HCT116 (cell line): Measurements from ENCODE around the gene ILDR2. TPM values are rescaled to one million over a fixed set of nuclear protein-coding genes. Genes with fewer than 3 reads are reported as not detected.

Experiments used
- ATAC-seq: fragments of 200-7000 bp; cut with Tn5 transposase; 2 replicates; pipeline ENCODE4 v1.9.1; 2020; ENCODE audit warnings: mild to moderate bottlenecking, moderate library complexity
- BruUV-seq: library from RNA; stranded (reverse); fragments of 400-500 nt; replicated peaks from 2 replicates; lab custom pipeline; 2021; lab: Mats Ljungman, UMichigan
- CTCF ChIA-PET: fragments of 300-600 bp; sonication (Branson Sonifier 250); formaldehyde crosslinking; loops from one replicate; lab custom pipeline; 2021; ENCODE audit warnings: antibody characterized with exemption; lab: Charles Lee
- POLR2A ChIA-PET: fragments of 300-600, 350-600 bp; sonication (Branson Sonifier 250); formaldehyde crosslinking; loops from one replicate; lab custom pipeline; 2021; ENCODE audit warnings: antibody characterized with exemption; lab: Charles Lee
- RAD21 ChIA-PET, 2 experiments: fragments of 300-600 bp; sonication (Branson Sonifier 250); formaldehyde crosslinking; loops; one replicate each; lab custom pipeline; 2023; ENCODE audit warnings: low total read pairs in 2 of 2; ENCODE audit not compliant: uncharacterized antibody in 2 of 2, unreplicated experiment in 2 of 2, low non-redundant PET in 1 of 2; lab: Charles Lee
- DNase-seq: peaks from one replicate; pipeline ENCODE4 v3.0.0-alpha.2; 2010; ENCODE audit warnings: low read depth, low spot score
- H2AFZ ChIP-seq: fragments of 200-600 bp; shearing (Covaris generic), sonication (generic); 2 replicates; pipeline ENCODE4 v1.6.1; 2017; ENCODE audit warnings: low read depth, mixed run types, mixed read lengths, antibody characterized with exemption, low read length; ENCODE audit not compliant: poor library complexity, severe bottlenecking
- H3K27ac ChIP-seq: 2 replicates; pipeline ENCODE4 v1.5.1; 2012; ENCODE audit warnings: low read depth, low read length
- H3K27me3 ChIP-seq: fragments of 200-600 bp; sonication (generic); 2 replicates; pipeline ENCODE4 v1.6.1; 2016; ENCODE audit warnings: mixed run types, low read length, mixed read lengths; ENCODE audit not compliant: insufficient read depth
- H3K36me3 ChIP-seq, 2 experiments: fragments of 200-500 bp in 1 of 2; fragments of 200-600 bp in 1 of 2; sonication (Bioruptor generic) in 1 of 2; sonication (generic) in 1 of 2; 2 replicates each; pipeline versions ENCODE4 v1.5.1 to v1.6.1; 2014 to 2016; ENCODE audit warnings: low read length in 2 of 2, inconsistent platforms in 1 of 2, mixed read lengths in 1 of 2, mixed run types in 1 of 2; ENCODE audit not compliant: insufficient read depth in 2 of 2, control insufficient read depth in 1 of 2
- H3K4me1 ChIP-seq, 2 experiments: fragments of 200-600 bp in 1 of 2; sonication (generic) in 1 of 2; 2 replicates each; pipeline versions ENCODE4 v1.5.1 to v1.6.1; 2012 to 2017; ENCODE audit warnings: low read length in 2 of 2, inconsistent platforms in 1 of 2, mild to moderate bottlenecking in 1 of 2, mixed read lengths in 1 of 2, mixed run types in 1 of 2, moderate library complexity in 1 of 2; ENCODE audit not compliant: insufficient read depth in 2 of 2, control insufficient read depth in 1 of 2
- H3K4me2 ChIP-seq: fragments of 200-600 bp; sonication (generic); 2 replicates; pipeline ENCODE4 v1.6.1; 2017; ENCODE audit warnings: mixed run types, low read length, mixed read lengths
- H3K4me3 ChIP-seq, 2 experiments: fragments of 200-600 bp in 1 of 2; sonication (generic) in 1 of 2; replicated peaks in 1 of 2; 2 replicates each; pipeline ENCODE4 v1.5.1; 2011 to 2016; ENCODE audit warnings: low read length in 2 of 2, control low read depth in 1 of 2, low read depth in 1 of 2, mild to moderate bottlenecking in 1 of 2, mixed read lengths in 1 of 2, mixed run types in 1 of 2
- H3K79me2 ChIP-seq: fragments of 200-600 bp; sonication (generic); 2 replicates; pipeline ENCODE4 v1.6.1; 2017; ENCODE audit warnings: mild to moderate bottlenecking, mixed run types, low read length, moderate library complexity, mixed read lengths; ENCODE audit not compliant: insufficient read depth
- H3K9ac ChIP-seq: fragments of 200-600 bp; sonication (generic); 2 replicates; pipeline ENCODE4 v1.6.1; 2016; ENCODE audit warnings: low read length, mixed read lengths
- H3K9me2 ChIP-seq: fragments of 200-600 bp; sonication (generic), shearing (Covaris generic); 2 replicates; pipeline ENCODE4 v1.6.1; 2017; ENCODE audit warnings: mixed run types, mild to moderate bottlenecking, moderate library complexity; ENCODE audit not compliant: insufficient read depth
- H3K9me3 ChIP-seq, 2 experiments: fragments of 200-500 bp in 1 of 2; fragments of 200-600 bp in 1 of 2; sonication (Bioruptor generic) in 1 of 2; sonication (generic) in 1 of 2; 2 replicates each; pipeline ENCODE4 v1.6.1; 2014 to 2017; ENCODE audit warnings: low read length in 2 of 2, mixed read lengths in 2 of 2, inconsistent platforms in 1 of 2, low read depth in 1 of 2, mild to moderate bottlenecking in 1 of 2, mixed run types in 1 of 2, moderate library complexity in 1 of 2; ENCODE audit not compliant: control insufficient read depth in 1 of 2, insufficient read depth in 1 of 2
- H4K20me1 ChIP-seq: fragments of 200-600 bp; sonication (generic), shearing (Covaris generic); 2 replicates; pipeline ENCODE4 v1.6.1; 2017; ENCODE audit warnings: mixed run types, mild to moderate bottlenecking, moderate library complexity; ENCODE audit not compliant: insufficient read depth
- CBX3 ChIP-seq: IDR thresholded peaks from 2 replicates; pipeline ENCODE4 v1.6.1; 2012; ENCODE audit warnings: low read depth
- CEBPB ChIP-seq: IDR thresholded peaks from 2 replicates; pipeline ENCODE4 v1.6.1; 2012; ENCODE audit warnings: low read depth
- EGR1 ChIP-seq: IDR thresholded peaks from 2 replicates; pipeline ENCODE4 v1.6.1; 2012; ENCODE audit warnings: low read depth
- POLR2AphosphoS5 ChIP-seq: IDR thresholded peaks from 2 replicates; pipeline ENCODE4 v1.6.1; 2011; ENCODE audit warnings: mild to moderate bottlenecking, low read depth, low read length, moderate library complexity
- RAD21 ChIP-seq: IDR thresholded peaks from 2 replicates; pipeline ENCODE4 v1.6.1; 2012; ENCODE audit warnings: low read depth, mild to moderate bottlenecking
- SIN3A ChIP-seq: IDR thresholded peaks from 2 replicates; pipeline ENCODE4 v1.6.1; 2012; ENCODE audit warnings: low read depth
- SP1 ChIP-seq: IDR thresholded peaks from 2 replicates; pipeline ENCODE4 v1.6.1; 2012; ENCODE audit warnings: low read depth
- SRF ChIP-seq: IDR thresholded peaks from 2 replicates; pipeline ENCODE4 v1.6.1; 2012; ENCODE audit warnings: low read depth
- TCF7L2 ChIP-seq: IDR thresholded peaks from 2 replicates; pipeline ENCODE4 v1.7.0; 2011; ENCODE audit warnings: borderline replicate concordance, inconsistent platforms; ENCODE audit not compliant: insufficient read depth, insufficient read length; ENCODE audit errors: extremely low read depth
- YY1 ChIP-seq: IDR thresholded peaks from 2 replicates; pipeline ENCODE4 v1.6.1; 2011; ENCODE audit warnings: low read length, low read depth, moderate library complexity, mild to moderate bottlenecking; ENCODE audit not compliant: insufficient replicate concordance; ENCODE audit errors: extremely low read depth
- ZFX ChIP-seq: fragments of 450-650 bp; IDR thresholded peaks from 2 replicates; pipeline ENCODE4 v1.6.1; 2017
- intact Hi-C: fragments of 100-400 bp; cut with micrococcal nuclease; formaldehyde crosslinking; loops from 2 replicates; pipeline ENCODE4 v1.10.0; 2022
- total RNA-seq: library from RNA; stranded (reverse); gene quantifications from one replicate; pipeline ENCODE4 v1.2.1, GENCODE V29; 2021; ENCODE audit not compliant: unreplicated experiment
- TF ChIP-seq, protein P1 (sequence below): IDR thresholded peaks from 2 replicates; pipeline ENCODE4 v1.6.1; 2012
- TF ChIP-seq, protein P2 (sequence below): IDR thresholded peaks from 2 replicates; pipeline ENCODE4 v1.6.1; 2012

Gene ILDR2
- total RNA-seq, 1 experiment from 2014 or later, result 2.4 TPM

DNA sequence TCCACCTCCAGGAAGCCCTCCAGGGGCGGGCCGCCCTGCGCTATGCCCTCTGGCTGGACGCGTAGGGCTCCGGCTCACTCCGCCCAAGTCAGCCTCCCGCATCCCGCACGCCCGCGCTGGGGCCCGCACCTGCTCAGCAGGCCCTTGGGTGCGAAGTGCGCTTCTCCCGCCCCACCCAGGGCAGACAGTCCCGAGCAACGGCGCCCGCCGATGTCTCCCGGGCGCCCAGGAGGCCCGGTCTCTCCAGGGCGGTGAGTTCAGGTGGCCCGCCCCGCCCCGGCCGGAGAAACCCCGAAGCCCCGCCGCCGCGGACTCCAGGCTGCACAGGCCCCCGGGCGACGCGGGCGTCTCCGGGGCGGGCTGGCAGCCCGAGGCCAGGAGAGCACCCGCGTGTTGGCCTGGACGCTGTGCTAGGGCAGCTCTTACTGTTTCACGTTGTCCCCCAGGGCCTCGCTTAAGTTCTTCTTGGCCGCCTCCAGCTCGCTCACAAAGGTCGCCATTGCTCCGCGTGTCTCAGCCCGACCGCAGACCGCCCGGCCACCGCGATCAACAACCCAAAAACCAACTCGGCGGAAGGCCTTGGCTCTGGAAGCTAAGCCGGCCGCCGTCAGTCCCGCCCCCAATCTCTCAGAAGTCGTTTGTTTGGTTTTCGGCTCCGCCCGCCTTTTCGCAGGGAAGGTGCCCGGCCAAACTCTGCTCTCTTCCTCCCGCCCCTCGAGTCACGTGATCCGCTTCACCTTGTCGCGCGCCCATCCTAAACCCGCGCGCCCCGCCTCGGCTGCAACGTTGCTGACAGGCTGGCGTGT lies 99.4 kb downstream of the ILDR2 start, which contains the start of gene TADA1:
Gene TADA1, minus strand, starts transcription at position 531 of the 806 bp plus-strand sequence. Its CDS starts 31 bp downstream, at position 500.
- Histone ChIP-seq H3K36me3 (no peaks in the 10 kb centered on the region), H4K20me1 (0 out of 2 replicates have a peak, but pooled peaks cover 6% of the 10 kb centered on the region), H3K9ac (peak within 1 kb of the TSS; percentile 91), H2AFZ (peak within 1 kb of the TSS; percentile 84), H3K4me1 (peaks cover 15 to 21% of the 10 kb centered on the region in 2 experiments), H3K9me2 (no peaks in the 10 kb centered on the region; the same call in 1 of the 2 replicates), H3K4me3 (peak within 1 kb of the TSS; percentile 69 to 71), H3K4me2 (peak within 1 kb of the TSS; percentile 88), H3K9me3 (no peaks in the 10 kb centered on the region), H3K79me2 (peaks cover 48% of the 10 kb centered on the region), H3K27me3 (no peaks in the 10 kb centered on the region), H3K27ac (peak within 1 kb of the TSS; percentile 80)
- RAD21 ChIA-PET, result no interaction called here
- intact Hi-C loops, result no loop called here
- CTCF ChIA-PET, result interaction anchor here (0.9 to 2.0 kb wide), 3 partner anchors 34 to 183 kb away, joined by 3 to 11 read pairs (median 8); partner anchors contain the start of gene POGK
- DNase-seq (peak; percentile 96), ATAC-seq (peak; percentile 87)
- peak; percentile 9; the same call in 1 of the 2 replicates for TF ChIP-seq SRF
- TF ChIP-seq RAD21, result no peak
- TF ChIP-seq, protein P1, sequence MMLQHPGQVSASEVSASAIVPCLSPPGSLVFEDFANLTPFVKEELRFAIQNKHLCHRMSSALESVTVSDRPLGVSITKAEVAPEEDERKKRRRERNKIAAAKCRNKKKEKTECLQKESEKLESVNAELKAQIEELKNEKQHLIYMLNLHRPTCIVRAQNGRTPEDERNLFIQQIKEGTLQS, result no peak
- peak; percentile 83 for TF ChIP-seq CBX3
- TF ChIP-seq CEBPB, result no peak; the same call in 1 of the 2 replicates
- TF ChIP-seq SP1, result peak; percentile 93
- peak; percentile 89 for TF ChIP-seq TCF7L2
- TF ChIP-seq EGR1, result peak; percentile 63; the same call in 1 of the 2 replicates
- peak; percentile 98 for TF ChIP-seq ZFX
- peak; percentile 90 for TF ChIP-seq YY1
- peak; percentile 65 for TF ChIP-seq SIN3A
- peak; percentile 83 for TF ChIP-seq POLR2AphosphoS5
- TF ChIP-seq, protein P2, sequence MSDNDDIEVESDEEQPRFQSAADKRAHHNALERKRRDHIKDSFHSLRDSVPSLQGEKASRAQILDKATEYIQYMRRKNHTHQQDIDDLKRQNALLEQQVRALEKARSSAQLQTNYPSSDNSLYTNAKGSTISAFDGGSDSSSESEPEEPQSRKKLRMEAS, result peak; percentile 96
- no TSS peak for BruUV-seq
- POLR2A ChIA-PET, result interaction anchor here (0.8 kb wide), 2 partner anchors 10 to 37 kb away, joined by 3 read pairs; partner anchors contain the start of gene POGK
